ENCODE measurements around the gene TBC1D19.
"Not testable (repeated sequence)": the region's sequence is repeated elsewhere in the genome, so short reads cannot be mapped to it uniquely, and the experiment has no call there.

Gene TBC1D19

GRCh38 chr4:26692014-26692726 is 108.3 kb downstream of the TBC1D19 start:
- DNase-seq (ENCODE audit: low read depth): no peak
- H3K4me3 ChIP-seq (ENCODE audit: low read depth, low read length): no peak overlapping the region
- TF ChIP-seq MYC (IDR thresholded peaks at IDR 0.05; ENCODE audit: low read depth, low read length): no peak
- TF ChIP-seq CTCF (IDR thresholded peaks at IDR 0.05; ENCODE audit: low read depth, low read length): no peak
- TF ChIP-seq MAX (IDR thresholded peaks at IDR 0.05; ENCODE audit: low read depth, low read length): no peak
- no peak for TF ChIP-seq POLR2A (IDR thresholded peaks at IDR 0.05; ENCODE audit: extremely low read depth, insufficient read length)

- DNase-seq (ENCODE audit: low read depth); H3K4me3 ChIP-seq (ENCODE audit: low read depth, low read length): not testable (repeated sequence)
Measured at GRCh38 chr4:26694131-26694530, 110.2 kb downstream of the TBC1D19 start.

GRCh38 chr4:26700110-26700509 is 116.2 kb downstream of the TBC1D19 start:
- DNase-seq (ENCODE audit: low read depth): no peak
- TF ChIP-seq CTCF (IDR thresholded peaks at IDR 0.05; ENCODE audit: low read depth, low read length): no peak
- no peak for TF ChIP-seq MYC (IDR thresholded peaks at IDR 0.05; ENCODE audit: low read depth, low read length)
- no peak for TF ChIP-seq MAX (IDR thresholded peaks at IDR 0.05; ENCODE audit: low read depth, low read length)
- TF ChIP-seq POLR2A (IDR thresholded peaks at IDR 0.05; ENCODE audit: extremely low read depth, insufficient read length): no peak
- H3K4me3 ChIP-seq (ENCODE audit: low read depth, low read length): no peak overlapping the region

GRCh38 chr4:26701095-26701494 is 117.2 kb downstream of the TBC1D19 start:
- no peak overlapping the region for H3K4me3 ChIP-seq (ENCODE audit: low read depth, low read length)
- TF ChIP-seq MAX (IDR thresholded peaks at IDR 0.05; ENCODE audit: low read depth, low read length) (no peak), POLR2A (IDR thresholded peaks at IDR 0.05; ENCODE audit: extremely low read depth, insufficient read length) (no peak)
- no peak for DNase-seq (ENCODE audit: low read depth)

GRCh38 chr4:26701786-26702227 is 117.9 kb downstream of the TBC1D19 start:
- no peak for DNase-seq (ENCODE audit: low read depth)
- no peak overlapping the region for H3K4me3 ChIP-seq (ENCODE audit: low read depth, low read length)
- TF ChIP-seq POLR2A (IDR thresholded peaks at IDR 0.05; ENCODE audit: extremely low read depth, insufficient read length) (no peak), MAX (IDR thresholded peaks at IDR 0.05; ENCODE audit: low read depth, low read length) (no peak), MYC (IDR thresholded peaks at IDR 0.05; ENCODE audit: low read depth, low read length) (no peak), CTCF (IDR thresholded peaks at IDR 0.05; ENCODE audit: low read depth, low read length) (no peak)

GRCh38 chr4:26707342-26707741 is 123.5 kb downstream of the TBC1D19 start:
- H3K4me3 ChIP-seq (ENCODE audit: low read depth, low read length): no peak overlapping the region
- DNase-seq (ENCODE audit: low read depth): no peak
- no peak for TF ChIP-seq MYC (IDR thresholded peaks at IDR 0.05; ENCODE audit: low read depth, low read length)
- TF ChIP-seq POLR2A (IDR thresholded peaks at IDR 0.05; ENCODE audit: extremely low read depth, insufficient read length): no peak
- no peak for TF ChIP-seq MAX (IDR thresholded peaks at IDR 0.05; ENCODE audit: low read depth, low read length)
- TF ChIP-seq CTCF (IDR thresholded peaks at IDR 0.05; ENCODE audit: low read depth, low read length): no peak

- H3K4me3 ChIP-seq (ENCODE audit: low read depth, low read length): no peak overlapping the region
- DNase-seq (ENCODE audit: low read depth): no peak
- TF ChIP-seq CTCF (IDR thresholded peaks at IDR 0.05; ENCODE audit: low read depth, low read length) (no peak), MYC (IDR thresholded peaks at IDR 0.05; ENCODE audit: low read depth, low read length) (no peak), MAX (IDR thresholded peaks at IDR 0.05; ENCODE audit: low read depth, low read length) (no peak), POLR2A (IDR thresholded peaks at IDR 0.05; ENCODE audit: extremely low read depth, insufficient read length) (no peak)
Measured at GRCh38 chr4:26709246-26709645, 125.4 kb downstream of the TBC1D19 start.
